H1 (cell line): Measurements from ENCODE around the gene NUDT19. TPM values are rescaled to one million over a fixed set of nuclear protein-coding genes. Genes with fewer than 3 reads are reported as not detected.

Experiments
- CTCF ChIA-PET: fragments of 300-600 bp; sonication (Branson Sonifier 250); formaldehyde crosslinking; loops from one replicate; lab custom pipeline; 2021; ENCODE audit not compliant: partially characterized antibody; lab: Charles Lee
- POLR2A ChIA-PET: fragments of 300-600 bp; sonication (Branson Sonifier 250); formaldehyde crosslinking; loops from one replicate; lab custom pipeline; 2021; ENCODE audit warnings: inconsistent platforms; ENCODE audit not compliant: partially characterized antibody; lab: Charles Lee
- DNase-seq, 2 experiments: peaks; one replicate each; pipeline versions ENCODE4 v3.0.0 to v3.0.0-alpha.2; 2010 to 2022; ENCODE audit warnings: low spot score in 2 of 2, low read depth in 1 of 2, mixed read lengths in 1 of 2
- FAIRE-seq: peaks from 2 replicates; lab custom pipeline; 2011; peaks lifted over from hg19 to GRCh38; lab: Jason Lieb, UNC
- H2AFZ ChIP-seq: 2 replicates; pipeline ENCODE4 v1.8.1; 2012; ENCODE audit warnings: low read length, inconsistent platforms
- H2AK5ac ChIP-seq: 2 replicates; pipeline ENCODE4 v1.6.1; 2013; ENCODE audit warnings: low read depth, low read length
- H2BK120ac ChIP-seq: replicated peaks from 2 replicates; pipeline ENCODE3; 2013; ENCODE audit warnings: low read depth, low read length, inconsistent platforms
- H2BK12ac ChIP-seq: 2 replicates; pipeline ENCODE4 v1.6.1; 2013; ENCODE audit warnings: low read depth, low read length
- H2BK15ac ChIP-seq: 2 replicates; pipeline ENCODE4 v1.6.1; 2013; ENCODE audit warnings: low read length
- H2BK20ac ChIP-seq: 2 replicates; pipeline ENCODE4 v1.6.1; 2013; ENCODE audit warnings: low read length
- H2BK5ac ChIP-seq: 2 replicates; pipeline ENCODE4 v1.6.1; 2013; ENCODE audit warnings: low read depth, low read length
- H3K14ac ChIP-seq: 2 replicates; pipeline ENCODE4 v1.6.1; 2013; ENCODE audit warnings: inconsistent platforms; ENCODE audit not compliant: insufficient read length
- H3K18ac ChIP-seq: 2 replicates; pipeline ENCODE4 v1.6.1; 2013; ENCODE audit warnings: low read length; ENCODE audit errors: extremely low read depth
- H3K23ac ChIP-seq: 2 replicates; pipeline ENCODE4 v1.6.1; 2013; ENCODE audit warnings: inconsistent platforms; ENCODE audit not compliant: insufficient read length
- H3K23me2 ChIP-seq: 2 replicates; pipeline ENCODE4 v1.6.1; 2013; ENCODE audit warnings: low read depth, low read length
- H3K27ac ChIP-seq: 2 replicates; pipeline ENCODE4 v1.6.1; 2011; ENCODE audit warnings: low read depth, low read length, inconsistent platforms
- H3K27me3 ChIP-seq, 4 experiments: replicated peaks in 1 of 4; 1 replicate in 1 of 4; 2 replicates in 3 of 4; pipeline versions ENCODE4 v1.6.1 to v1.8.1; 2011 to 2013; ENCODE audit warnings: low read length in 3 of 4, mild to moderate bottlenecking in 3 of 4, inconsistent platforms in 2 of 4, mixed read lengths in 2 of 4, moderate library complexity in 1 of 4; ENCODE audit not compliant: control insufficient read depth in 3 of 4, insufficient read depth in 3 of 4; ENCODE audit errors: extremely low read depth in 1 of 4
- H3K36me3 ChIP-seq, 4 experiments: 2 replicates each; pipeline versions ENCODE4 v1.6.1 to v1.8.1; 2011 to 2013; ENCODE audit warnings: mild to moderate bottlenecking in 4 of 4, low read length in 3 of 4, moderate library complexity in 2 of 4, control low read depth in 1 of 4, inconsistent platforms in 1 of 4; ENCODE audit not compliant: insufficient read depth in 4 of 4, control insufficient read depth in 2 of 4
- H3K4ac ChIP-seq: replicated peaks from 2 replicates; pipeline ENCODE3; 2013; ENCODE audit warnings: low read length, low read depth, mixed read lengths, inconsistent platforms; ENCODE audit not compliant: insufficient read length
- H3K4me1 ChIP-seq, 4 experiments: replicated peaks in 1 of 4; 1 replicate in 1 of 4; 2 replicates in 3 of 4; pipeline versions ENCODE4 v1.6.1 to v1.8.1; 2011 to 2013; ENCODE audit warnings: low read length in 3 of 4, inconsistent platforms in 2 of 4, mixed read lengths in 1 of 4; ENCODE audit not compliant: insufficient read depth in 4 of 4, control insufficient read depth in 3 of 4
- H3K4me2 ChIP-seq, 2 experiments: 2 replicates each; pipeline versions ENCODE4 v1.6.1 to v1.8.1; 2011 to 2013; ENCODE audit warnings: low read depth in 2 of 2, low read length in 2 of 2, control low read depth in 1 of 2, inconsistent platforms in 1 of 2, mild to moderate bottlenecking in 1 of 2; ENCODE audit not compliant: insufficient read depth in 1 of 2
- H3K4me3 ChIP-seq, 4 experiments: fragments of 200-600, 300-600 bp in 1 of 4; sonication (generic), shearing (Covaris generic), sonication (Bioruptor Twin) in 1 of 4; 2 replicates each; pipeline versions ENCODE4 v1.5.1 to v1.8.1; 2011 to 2016; ENCODE audit warnings: low read length in 4 of 4, low read depth in 3 of 4, control low read depth in 2 of 4, inconsistent platforms in 2 of 4, mild to moderate bottlenecking in 2 of 4, mixed read lengths in 1 of 4, moderate library complexity in 1 of 4; ENCODE audit not compliant: insufficient read depth in 2 of 4; ENCODE audit errors: extremely low read depth in 1 of 4
- H3K56ac ChIP-seq: replicated peaks from 2 replicates; pipeline ENCODE3; 2013; ENCODE audit warnings: low read depth, mild to moderate bottlenecking, mixed read lengths, low read length, inconsistent platforms; ENCODE audit not compliant: insufficient read length
- H3K79me1 ChIP-seq: 2 replicates; pipeline ENCODE4 v1.6.1; 2013; ENCODE audit warnings: low read depth, low read length, control low read depth
- H3K79me2 ChIP-seq, 2 experiments: 2 replicates each; pipeline versions ENCODE4 v1.6.1 to v1.8.1; 2012 to 2013; ENCODE audit warnings: low read length in 2 of 2, mild to moderate bottlenecking in 2 of 2, inconsistent platforms in 1 of 2; ENCODE audit not compliant: insufficient read depth in 2 of 2, control insufficient read depth in 1 of 2
- H3K9ac ChIP-seq, 4 experiments: replicated peaks in 1 of 4; 1 replicate in 1 of 4; 2 replicates in 3 of 4; pipeline versions ENCODE4 v1.6.1 to v1.8.1; 2011 to 2013; ENCODE audit warnings: low read depth in 3 of 4, low read length in 3 of 4, control low read depth in 2 of 4, mild to moderate bottlenecking in 2 of 4, moderate library complexity in 2 of 4, inconsistent platforms in 1 of 4; ENCODE audit errors: extremely low read depth in 1 of 4
- H3K9me3 ChIP-seq, 2 experiments: 2 replicates each; pipeline versions ENCODE4 v1.6.1 to v1.8.1; 2012 to 2013; ENCODE audit warnings: mild to moderate bottlenecking in 2 of 2, moderate library complexity in 2 of 2, control low read depth in 1 of 2, inconsistent platforms in 1 of 2, low read depth in 1 of 2, low read length in 1 of 2, mixed read lengths in 1 of 2; ENCODE audit not compliant: insufficient read depth in 2 of 2
- H4K20me1 ChIP-seq, 2 experiments: replicated peaks in 1 of 2; 2 replicates each; pipeline versions ENCODE3 to v1.8.1; 2011 to 2013; ENCODE audit warnings: inconsistent platforms in 2 of 2, low read length in 2 of 2, mild to moderate bottlenecking in 1 of 2; ENCODE audit not compliant: insufficient read depth in 2 of 2, control insufficient read depth in 1 of 2
- H4K5ac ChIP-seq: 2 replicates; pipeline ENCODE4 v1.6.1; 2013; ENCODE audit warnings: low read length, low read depth, mixed read lengths, inconsistent platforms; ENCODE audit not compliant: insufficient read length
- H4K8ac ChIP-seq: 2 replicates; pipeline ENCODE4 v1.8.0; 2013; ENCODE audit warnings: mild to moderate bottlenecking, moderate library complexity, low read length, inconsistent platforms; ENCODE audit not compliant: insufficient read depth; ENCODE audit errors: extremely low read depth
- H4K91ac ChIP-seq: replicated peaks from 2 replicates; pipeline ENCODE3; 2013; ENCODE audit warnings: low read length, mixed read lengths, inconsistent platforms; ENCODE audit not compliant: insufficient read length
- ASH2L ChIP-seq: fragments of 200-600, 300-600 bp; sonication (generic); IDR thresholded peaks from one replicate; pipeline ENCODE4 v1.7.1; 2017; ENCODE audit warnings: low read length
- BRCA1 ChIP-seq: IDR thresholded peaks from 2 replicates; pipeline ENCODE4 v1.6.1; 2012; ENCODE audit warnings: low read depth, low read length, improper control_type of control experiment
- CHD1 ChIP-seq: IDR thresholded peaks from 2 replicates; pipeline ENCODE4 v1.6.1; 2012; ENCODE audit warnings: low read depth, low read length, improper control_type of control experiment
- HDAC2 ChIP-seq, 2 experiments: fragments of 300-600 bp in 1 of 2; sonication (generic) in 1 of 2; IDR thresholded peaks; 2 replicates each; pipeline ENCODE4 v1.6.1; 2011 to 2012; ENCODE audit warnings: low read depth in 2 of 2, low read length in 2 of 2, mild to moderate bottlenecking in 2 of 2, moderate library complexity in 2 of 2, borderline replicate concordance in 1 of 2, inconsistent platforms in 1 of 2
- HDAC6 ChIP-seq: IDR thresholded peaks from one replicate; pipeline ENCODE4 v1.7.1; 2012; ENCODE audit warnings: low read depth, mild to moderate bottlenecking, inconsistent platforms, low read length, moderate library complexity
- JUN ChIP-seq: IDR thresholded peaks from 2 replicates; pipeline ENCODE4 v1.6.1; 2011; ENCODE audit warnings: low read depth, mild to moderate bottlenecking, improper control_type of control experiment, low read length
- JUND ChIP-seq: IDR thresholded peaks from 2 replicates; pipeline ENCODE4 v1.6.1; 2011; ENCODE audit warnings: mild to moderate bottlenecking, improper control_type of control experiment, low read length
- KDM5A ChIP-seq: fragments of 200-600 bp; IDR thresholded peaks from 2 replicates; pipeline ENCODE4 v1.7.1; 2012; ENCODE audit warnings: mild to moderate bottlenecking, low read length, inconsistent platforms, mixed read lengths
- MAFK ChIP-seq: IDR thresholded peaks from 2 replicates; pipeline ENCODE4 v1.6.1; 2012; ENCODE audit warnings: low read depth, mild to moderate bottlenecking, improper control_type of control experiment, low read length
- POLR2AphosphoS5 ChIP-seq: IDR thresholded peaks from 2 replicates; pipeline ENCODE4 v1.6.1; 2011; ENCODE audit warnings: low read depth, low read length
- POU5F1 ChIP-seq: IDR thresholded peaks from 2 replicates; pipeline ENCODE4 v1.6.1; 2011; ENCODE audit warnings: low read depth, mild to moderate bottlenecking, low read length, moderate library complexity
- SAP30 ChIP-seq: fragments of 300-600 bp; sonication (generic); IDR thresholded peaks from 2 replicates; pipeline ENCODE4 v1.7.1; 2012; ENCODE audit warnings: low read length, moderate library complexity, mild to moderate bottlenecking, inconsistent platforms; ENCODE audit not compliant: insufficient read depth, insufficient replicate concordance
- TBP ChIP-seq: IDR thresholded peaks from 2 replicates; pipeline ENCODE4 v1.6.1; 2011; ENCODE audit warnings: low read depth, low read length, improper control_type of control experiment
- WGBS, 2 experiments: shearing (Covaris generic) in 1 of 2; methylation state at CpG; one replicate each; pipeline versions ENCODE4 v1.1.6 to v1.1.7; 2013 to 2015; ENCODE audit warnings: low lambda C conversion rate in 2 of 2, mixed read lengths in 2 of 2, inconsistent platforms in 1 of 2, low coverage in 1 of 2, missing lambda C conversion rate in 1 of 2; ENCODE audit not compliant: insufficient replicate concordance in 2 of 2, insufficient coverage in 1 of 2, insufficient read length in 1 of 2; ENCODE audit errors: extremely low coverage in 1 of 2, missing lambda C conversion rate in 1 of 2; 5-methylcytosine and 5-hydroxymethylcytosine counted together
- polyA plus RNA-seq, 7 experiments: library from polyadenylated mRNA; depleted of rRNA in 3 of 7; stranded (reverse) in 5 of 7; unstranded in 2 of 7; fragments of >200 nt in 5 of 7; fragments of 200-250 nt in 2 of 7; gene quantifications; 1 replicate in 5 of 7; 2 replicates in 1 of 7; 4 replicates in 1 of 7; pipeline versions ENCODE4 v1.2.1 to v1.2.3, GENCODE V29; 2011 to 2013; ENCODE audit warnings: missing spikeins in 2 of 7, mixed read lengths in 2 of 7
- total RNA-seq: library from RNA; stranded (reverse); fragmentation: NEBNext Ultra II Directional; extraction: Animal tissue kit (Norgen Biotek cat#: 25700); gene quantifications from 2 replicates; pipeline ENCODE4 v1.2.1, GENCODE V29; 2021
- TF ChIP-seq, protein P1 (sequence below): IDR thresholded peaks from 2 replicates; pipeline ENCODE4 v1.6.1; 2011; ENCODE audit warnings: low read depth, mild to moderate bottlenecking, low read length; ENCODE audit not compliant: insufficient read depth

NUDT19 gene
- total and polyA plus RNA-seq, 2 of the 8 experiments (the other 6 are each of a cell fraction or from before 2014, with no cell fraction given), result 2.0 to 3.3 TPM

- no peaks in the 10 kb centered on the region for H3K23me2 ChIP-seq
- FAIRE-seq (no peak), DNase-seq (no peak)
- H3K36me3 ChIP-seq, result peaks cover 0 to 17% (median 9%) of the 10 kb centered on the region in 4 experiments; a peak in 5 of 8 replicates
- H3K9me3 ChIP-seq, result no peaks in the 10 kb centered on the region
- peaks cover 0 to 6% (median 3%) of the 10 kb centered on the region in 4 experiments; a peak in 3 of 7 replicates for H3K4me1 ChIP-seq
- H3K27me3 ChIP-seq, result no peaks in the 10 kb centered on the region
- H3K23ac ChIP-seq, result no peak overlapping the region
- H2BK20ac ChIP-seq, result no peak overlapping the region
- no peak overlapping the region for H3K14ac ChIP-seq
- TF ChIP-seq SAP30 (no peak), JUN (no peak), TBP (no peak), POLR2AphosphoS5 (no peak), ASH2L (no peak), POU5F1 (no peak), HDAC6 (no peak), BRCA1 (no peak), HDAC2 (IDR thresholded peaks at IDR 0.05; ENCODE audit: borderline replicate concordance in 1 of 2, low read depth in 2 of 2, low read length in 2 of 2) (no peak), JUND (no peak), MAFK (no peak), KDM5A (no peak), CHD1 (no peak)
- TF ChIP-seq, protein P1, sequence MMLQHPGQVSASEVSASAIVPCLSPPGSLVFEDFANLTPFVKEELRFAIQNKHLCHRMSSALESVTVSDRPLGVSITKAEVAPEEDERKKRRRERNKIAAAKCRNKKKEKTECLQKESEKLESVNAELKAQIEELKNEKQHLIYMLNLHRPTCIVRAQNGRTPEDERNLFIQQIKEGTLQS, result no peak
- H3K4me2 ChIP-seq, result no peak overlapping the region
- no peak overlapping the region for H3K27ac ChIP-seq
- no peak overlapping the region for H3K4me3 ChIP-seq
- H4K91ac ChIP-seq, result no peak overlapping the region
- no peak overlapping the region for H2BK5ac ChIP-seq
- no peak overlapping the region for H2BK12ac ChIP-seq
- H4K20me1 ChIP-seq, result peaks cover 0 to 5% of the 10 kb centered on the region in 2 experiments
- H4K5ac ChIP-seq, result no peak overlapping the region
- no peak overlapping the region for H2BK120ac ChIP-seq
- H3K4ac ChIP-seq, result no peak overlapping the region
- no peak overlapping the region for H2BK15ac ChIP-seq
- WGBS, 2 experiments, result 96% methylated on average over 2 of the region's 5 CpGs; no CpG with 5 or more reads in 1 of the 2 experiments
- no peak overlapping the region for H2AK5ac ChIP-seq
- no peak overlapping the region for H4K8ac ChIP-seq
- H3K79me1 ChIP-seq, result no peaks in the 10 kb centered on the region
- no peak overlapping the region for H3K9ac ChIP-seq
- no peak overlapping the region for H3K18ac ChIP-seq
- ChIA-PET POLR2A (interaction anchor here (0.7 kb wide), 1 partner anchor 277 kb away, joined by 4 read pairs; no protein-coding TSS in a partner anchor), CTCF (interaction anchor here (0.6 to 3.8 kb wide), 7 partner anchors 17 to 490 kb away, joined by 3 to 15 read pairs (median 3); no protein-coding TSS in a partner anchor)
- H3K56ac ChIP-seq, result no peak overlapping the region
- no peaks in the 10 kb centered on the region; a peak in 1 of 4 replicates for H3K79me2 ChIP-seq
- H2AFZ ChIP-seq, result no peak overlapping the region
These were observed 41.0 kb upstream of the NUDT19 start for GRCh38 chr19:32650671-32651070.
